ENCODE data around the gene TRPM2.

- TF ChIP-seq CTCF (IDR thresholded peaks at IDR 0.05 in 4 of 5, conservative IDR thresholded peaks at IDR 0.05 in 1 of 5) = no peak
- no peak for TF ChIP-seq POLR2A (IDR thresholded peaks at IDR 0.05)
These were observed 82.7 kb downstream of the TRPM2 start for GRCh38 chr21:44436111-44436611.
